T-helper 1 cell (primary cell): ENCODE measurements around the gene PLET1.

Experiments used
- DNase-seq, 5 donors: peaks; one replicate each; pipeline ENCODE4 v3.0.0-alpha.2; 2012 to 2020
- total RNA-seq, 4 donors: gene quantifications; one replicate each; lab custom pipeline; 2026; lab: John Stamatoyannopoulos, UW

The PLET1 gene
- total RNA-seq, result 0 reads per million in 4 donors

GRCh38 chr11:112260490-112260889, at the start of gene PLET1:
PLET1 (minus strand) TSS chr11:112260860; CDS start chr11:112260589, 271 bp downstream.
- DNase-seq, result no peak

- no peak for DNase-seq
Observed at GRCh38 chr11:112310419-112310818, 49.8 kb upstream of the PLET1 start.

GRCh38 chr11:112308651-112309050, 48.0 kb upstream of the PLET1 start:
- no peak for DNase-seq

- DNase-seq, result no peak
Observed at GRCh38 chr11:112307616-112308015, 47.0 kb upstream of the PLET1 start.

GRCh38 chr11:112306230-112306629, 45.6 kb upstream of the PLET1 start:
- DNase-seq, result no peak

- no peak for DNase-seq
Observed at GRCh38 chr11:112304914-112305313, 44.3 kb upstream of the PLET1 start.

- no peak for DNase-seq
Observed at GRCh38 chr11:112303616-112304015, 43.0 kb upstream of the PLET1 start.

- DNase-seq, result no peak
Observed at GRCh38 chr11:112302226-112302868, 41.7 kb upstream of the PLET1 start.

- DNase-seq, result no peak
Observed at GRCh38 chr11:112300094-112300786, 39.6 kb upstream of the PLET1 start.

- no peak for DNase-seq
Observed at GRCh38 chr11:112298535-112298934, 37.9 kb upstream of the PLET1 start.

GRCh38 chr11:112297248-112297866, 36.7 kb upstream of the PLET1 start:
- DNase-seq, result peak in 1 of 5 donors; percentile 74

GRCh38 chr11:112296044-112296443, 35.4 kb upstream of the PLET1 start:
- DNase-seq, result no peak

- no peak for DNase-seq
Observed at GRCh38 chr11:112294688-112295340, 34.2 kb upstream of the PLET1 start.

- no peak for DNase-seq
Observed at GRCh38 chr11:112293614-112294013, 33.0 kb upstream of the PLET1 start.

GRCh38 chr11:112292785-112293407, 32.2 kb upstream of the PLET1 start:
- no peak for DNase-seq

- DNase-seq, result no peak
Observed at GRCh38 chr11:112292188-112292587, 31.5 kb upstream of the PLET1 start.

GRCh38 chr11:112291191-112291590, 30.5 kb upstream of the PLET1 start:
- no peak for DNase-seq

- no peak for DNase-seq
Observed at GRCh38 chr11:112290493-112290850, 29.8 kb upstream of the PLET1 start.

GRCh38 chr11:112289588-112290492, 29.2 kb upstream of the PLET1 start:
- peak; percentile 68 to 81 (median 75) for DNase-seq

- no peak for DNase-seq
Observed at GRCh38 chr11:112288021-112288420, 27.4 kb upstream of the PLET1 start.

- no peak for DNase-seq
Observed at GRCh38 chr11:112285841-112286311, 25.2 kb upstream of the PLET1 start.

- no peak for DNase-seq
Observed at GRCh38 chr11:112281726-112282125, 21.1 kb upstream of the PLET1 start.
